Astrocyte of the spinal cord (primary cell): Measurements from ENCODE around the gene ELL.
"Not testable (repeated sequence)": the region's sequence is repeated elsewhere in the genome, so short reads cannot be mapped to it uniquely, and the experiment has no call there.

Source experiments
- DNase-seq: peaks from one replicate; pipeline ENCODE4 v3.0.0; 2011; ENCODE audit warnings: low read depth, low spot score
- H3K4me3 ChIP-seq: 2 replicates; pipeline ENCODE4 v1.5.1; 2011; ENCODE audit warnings: low read depth, mild to moderate bottlenecking, low read length, moderate library complexity
- CTCF ChIP-seq: IDR thresholded peaks from 2 replicates; pipeline ENCODE4 v1.5.1; 2012; ENCODE audit warnings: low read depth, mild to moderate bottlenecking, low read length, inconsistent platforms
- in situ Hi-C: cut with HindIII; loops from 2 replicates; pipeline ENCODE4 v1.10.0; 2017; ENCODE audit warnings: low sequenced_read_pairs

ELL gene

GRCh38 chr19:18406749-18407148 lies 115.1 kb downstream of the ELL start:
- no peak for DNase-seq
- H3K4me3 ChIP-seq, result no peak overlapping the region
- no peak for TF ChIP-seq CTCF
- in situ Hi-C loops, result no loop called here

GRCh38 chr19:18405754-18406153 lies 116.1 kb downstream of the ELL start:
- in situ Hi-C loops, H3K4me3 ChIP-seq, DNase-seq: not testable (repeated sequence)

- H3K4me3 ChIP-seq, in situ Hi-C loops, DNase-seq: not testable (repeated sequence)
These were observed 119.2 kb downstream of the ELL start for GRCh38 chr19:18402455-18403248.

- in situ Hi-C loops, result no loop called here
- peak; percentile 49 for TF ChIP-seq CTCF
- no peak overlapping the region for H3K4me3 ChIP-seq
These were observed 120.2 kb downstream of the ELL start for GRCh38 chr19:18401580-18402112.

GRCh38 chr19:18399008-18399407 lies 122.9 kb downstream of the ELL start:
- no peak for DNase-seq
- in situ Hi-C loops, result no loop called here
- TF ChIP-seq CTCF, result no peak
- H3K4me3 ChIP-seq, result no peak overlapping the region

More at GRCh38 chr19:18401580-18402112, 120.2 kb downstream of the ELL start:
- peak; percentile 57 for DNase-seq

- H3K4me3 ChIP-seq, result no peak within 1 kb of the TSS
- TF ChIP-seq CTCF, result no peak
- in situ Hi-C loops, result no loop called here
- no peak for DNase-seq
These were observed 124.3 kb downstream of the ELL start, which contains the start of gene LRRC25 for GRCh38 chr19:18397242-18398202. Gene LRRC25 (minus strand): TSS chr19:18397622. CDS start chr19:18396963, 659 bp downstream.

GRCh38 chr19:18396471-18397241 lies 125.2 kb downstream of the ELL start:
- DNase-seq, result no peak
- TF ChIP-seq CTCF, result no peak
- in situ Hi-C loops, result no loop called here
- H3K4me3 ChIP-seq, result no peak overlapping the region
